ENCODE measurements around the gene ADTRP. TPM values are rescaled to one million over a fixed set of nuclear protein-coding genes. Genes with fewer than 3 reads are reported as not detected.

ADTRP gene
- total RNA-seq, 2 experiments from 2014 or later = not detected

GRCh38 chr6:11750682-11751081 lies 27.9 kb downstream of the ADTRP start:
- CTCF ChIA-PET (ENCODE audit: unreplicated experiment) = no interaction called here
- Histone ChIP-seq H3K9me3 (ENCODE audit: low read length) (no peaks in the 10 kb centered on the region), H3K27ac (ENCODE audit: low read depth, low read length, poor library complexity, severe bottlenecking) (no peak overlapping the region), H3K79me2 (ENCODE audit: insufficient read depth, low read depth, low read length) (no peaks in the 10 kb centered on the region), H4K20me1 (ENCODE audit: insufficient read depth, low read length) (no peaks in the 10 kb centered on the region), H3K4me2 (ENCODE audit: low read length) (no peak overlapping the region), H3K9me2 (ENCODE audit: insufficient read depth, low read length) (no peaks in the 10 kb centered on the region), H2AFZ (ENCODE audit: low read length) (no peak overlapping the region), H3K4me1 (ENCODE audit: insufficient read depth, low read length, poor library complexity, severe bottlenecking) (no peaks in the 10 kb centered on the region), H3K4me3 (ENCODE audit: low read depth, low read length, poor library complexity, severe bottlenecking) (no peak overlapping the region), H3K36me3 (ENCODE audit: insufficient read depth, low read length) (no peaks in the 10 kb centered on the region)
- intact Hi-C loops (cut with micrococcal nuclease; ENCODE audit: unreplicated experiment) = no loop called here
- BruUV-seq (replicated peaks) = no TSS peak
- POLR2A ChIA-PET = no interaction called here
- TF ChIP-seq EZH2phosphoT487 (IDR thresholded peaks at IDR 0.05; ENCODE audit: borderline replicate concordance, low read depth, low read length) = no peak
- no peak for TF ChIP-seq CTCF (conservative IDR thresholded peaks at IDR 0.05; ENCODE audit: low read length)
- DNase-seq (ENCODE audit: low spot score) = no peak

GRCh38 chr6:11748591-11749210 lies 29.9 kb downstream of the ADTRP start:
- no peak overlapping the region for H3K4me2 ChIP-seq (ENCODE audit: low read length)

More at GRCh38 chr6:11748591-11749210, 29.9 kb downstream of the ADTRP start:
- Histone ChIP-seq H3K9me2 (ENCODE audit: insufficient read depth, low read length) (no peaks in the 10 kb centered on the region), H4K20me1 (ENCODE audit: insufficient read depth, low read length) (no peaks in the 10 kb centered on the region), H3K36me3 (ENCODE audit: insufficient read depth, low read length) (no peaks in the 10 kb centered on the region), H3K9me3 (ENCODE audit: low read length) (no peaks in the 10 kb centered on the region), H3K4me3 (ENCODE audit: low read depth, low read length, poor library complexity, severe bottlenecking) (no peak overlapping the region), H3K4me1 (ENCODE audit: insufficient read depth, low read length, poor library complexity, severe bottlenecking) (no peaks in the 10 kb centered on the region), H3K27ac (ENCODE audit: low read depth, low read length, poor library complexity, severe bottlenecking) (no peak overlapping the region), H3K79me2 (ENCODE audit: insufficient read depth, low read depth, low read length) (no peaks in the 10 kb centered on the region), H2AFZ (ENCODE audit: low read length) (no peak overlapping the region)
- BruUV-seq (replicated peaks) = no TSS peak
- TF ChIP-seq CTCF (conservative IDR thresholded peaks at IDR 0.05; ENCODE audit: low read length) = no peak
- no peak for TF ChIP-seq EZH2phosphoT487 (IDR thresholded peaks at IDR 0.05; ENCODE audit: borderline replicate concordance, low read depth, low read length)
- intact Hi-C loops (cut with micrococcal nuclease; ENCODE audit: unreplicated experiment) = no loop called here
- ChIA-PET POLR2A (no interaction called here), CTCF (ENCODE audit: unreplicated experiment) (no interaction called here)
- no peak for DNase-seq (ENCODE audit: low spot score)

Measured in OCI-LY7 (cell line).